Smooth muscle cell (in vitro differentiated cells): ENCODE data around the gene MYMX. TPM values are rescaled to one million over a fixed set of nuclear protein-coding genes. Genes with fewer than 3 reads are reported as not detected.

ENCODE experiments used
- DNase-seq: peaks from one replicate; lab custom pipeline; 2025; ENCODE audit not compliant: unreplicated experiment; lab: John Stamatoyannopoulos, UW
- H2AFZ ChIP-seq: fragments of 200-600 bp; sonication (generic); 2 replicates; pipeline ENCODE4 v1.6.0; 2016; ENCODE audit warnings: antibody characterized with exemption, low read depth, mild to moderate bottlenecking
- H3F3A ChIP-seq: fragments of 200-600 bp; sonication (generic); 2 replicates; pipeline ENCODE4 v1.6.0; 2017; ENCODE audit warnings: antibody characterized with exemption, low read depth
- H3K27ac ChIP-seq: fragments of 200-600 bp; sonication (generic); 2 replicates; pipeline ENCODE4 v1.5.1; 2016; ENCODE audit warnings: low read depth, mild to moderate bottlenecking
- H3K27me3 ChIP-seq: fragments of 200-600 bp; sonication (generic); 2 replicates; pipeline ENCODE4 v1.6.1; 2016; ENCODE audit warnings: low read depth, mild to moderate bottlenecking
- H3K36me3 ChIP-seq: fragments of 200-600 bp; sonication (generic); 2 replicates; pipeline ENCODE4 v1.5.1; 2016; ENCODE audit warnings: low read depth
- H3K4me1 ChIP-seq: fragments of 200-600 bp; sonication (generic); 2 replicates; pipeline ENCODE4 v1.5.1; 2016; ENCODE audit warnings: low read depth
- H3K4me2 ChIP-seq: fragments of 200-600 bp; sonication (generic); 2 replicates; pipeline ENCODE4 v1.6.0; 2016; ENCODE audit warnings: mild to moderate bottlenecking
- H3K4me3 ChIP-seq: fragments of 200-600 bp; sonication (generic); 2 replicates; pipeline ENCODE4 v1.5.1; 2016; ENCODE audit warnings: mild to moderate bottlenecking
- H3K79me2 ChIP-seq: fragments of 200-600 bp; sonication (generic); 2 replicates; pipeline ENCODE4 v1.6.0; 2016; ENCODE audit warnings: low read depth, mild to moderate bottlenecking
- H3K9ac ChIP-seq: fragments of 200-600 bp; sonication (generic); 2 replicates; pipeline ENCODE4 v1.6.0; 2016; ENCODE audit warnings: low read depth
- H3K9me3 ChIP-seq: fragments of 200-600 bp; sonication (generic); replicated peaks from 2 replicates; pipeline ENCODE4 v1.5.1; 2016; ENCODE audit warnings: low read depth
- H4K20me1 ChIP-seq: fragments of 200-600 bp; sonication (generic); 2 replicates; pipeline ENCODE4 v1.6.0; 2016; ENCODE audit warnings: low read depth
- WGBS: methylation state at CpG from one replicate; pipeline ENCODE4 v1.1.7; 2016; ENCODE audit warnings: low lambda C conversion rate; 5-methylcytosine and 5-hydroxymethylcytosine counted together
- polyA plus RNA-seq: library from polyadenylated mRNA; unstranded; fragments of >200 nt; fragmentation: Nextera tagmentation; extraction: Ambion mirVana; gene quantifications from 2 replicates; pipeline ENCODE4 v1.2.1, GENCODE V29; 2016
- total RNA-seq: library from RNA; depleted of rRNA; stranded (reverse); fragments of >200 nt; gene quantifications from 2 replicates; pipeline ENCODE4 v1.2.3, GENCODE V29; 2014
- TF ChIP-seq, protein P1 (sequence below): fragments of 200-600 bp; sonication (generic); IDR thresholded peaks from 2 replicates; pipeline ENCODE4 v1.5.1; 2017; ENCODE audit warnings: borderline replicate concordance, mild to moderate bottlenecking, antibody characterized with exemption; ENCODE audit not compliant: insufficient read depth, poor library complexity, severe bottlenecking

The MYMX gene
- total and polyA plus RNA-seq, 2 experiments from 2014 or later, result not detected

DNA sequence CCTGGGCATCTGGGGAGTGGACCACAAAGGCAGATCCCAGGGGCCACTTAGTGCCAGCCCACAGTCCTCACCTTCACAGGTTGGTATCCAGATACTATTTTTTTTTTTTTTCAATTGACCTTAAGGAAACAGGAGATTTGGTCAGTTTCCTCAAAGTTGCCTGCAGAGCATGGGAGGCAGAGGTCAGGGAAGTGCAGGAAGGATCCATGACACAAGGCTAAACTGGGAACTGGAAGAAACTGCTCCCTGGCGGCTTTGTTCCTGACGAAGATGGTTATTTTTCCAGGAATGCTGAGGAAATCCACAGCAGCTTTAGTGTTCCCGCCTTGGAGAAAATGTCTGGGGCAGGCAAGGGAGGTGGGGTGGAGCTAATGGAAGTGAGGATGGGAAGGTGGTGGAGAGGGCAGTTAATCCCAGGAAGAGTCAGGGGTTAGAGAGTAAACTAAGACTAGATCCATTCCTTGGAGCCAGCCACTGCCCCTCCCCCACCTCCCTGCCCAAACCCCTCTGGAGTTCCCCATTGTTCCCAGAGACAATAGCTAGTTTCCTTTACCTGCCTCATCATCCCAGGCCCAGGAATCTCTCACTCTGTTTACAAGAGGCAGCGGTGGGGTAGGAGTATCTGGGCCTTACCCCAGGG lies 14.3 kb upstream of the MYMX start:
- H3K4me1 ChIP-seq, result peaks cover 22% of the 10 kb centered on the region
- H3K4me2 ChIP-seq, result no peak overlapping the region
- DNase-seq, result no peak
- H2AFZ ChIP-seq, result no peak overlapping the region
- H3F3A ChIP-seq, result no peaks in the 10 kb centered on the region
- no peaks in the 10 kb centered on the region for H3K36me3 ChIP-seq
- no peak overlapping the region for H3K27ac ChIP-seq
- no peak overlapping the region for H3K4me3 ChIP-seq
- H3K27me3 ChIP-seq, result no peaks in the 10 kb centered on the region
- H3K9me3 ChIP-seq, result no peaks in the 10 kb centered on the region
- no peaks in the 10 kb centered on the region for H3K79me2 ChIP-seq
- WGBS, result 76% methylated on average over 4 of the region's 4 CpGs
- no peaks in the 10 kb centered on the region for H4K20me1 ChIP-seq
- TF ChIP-seq, protein P1, sequence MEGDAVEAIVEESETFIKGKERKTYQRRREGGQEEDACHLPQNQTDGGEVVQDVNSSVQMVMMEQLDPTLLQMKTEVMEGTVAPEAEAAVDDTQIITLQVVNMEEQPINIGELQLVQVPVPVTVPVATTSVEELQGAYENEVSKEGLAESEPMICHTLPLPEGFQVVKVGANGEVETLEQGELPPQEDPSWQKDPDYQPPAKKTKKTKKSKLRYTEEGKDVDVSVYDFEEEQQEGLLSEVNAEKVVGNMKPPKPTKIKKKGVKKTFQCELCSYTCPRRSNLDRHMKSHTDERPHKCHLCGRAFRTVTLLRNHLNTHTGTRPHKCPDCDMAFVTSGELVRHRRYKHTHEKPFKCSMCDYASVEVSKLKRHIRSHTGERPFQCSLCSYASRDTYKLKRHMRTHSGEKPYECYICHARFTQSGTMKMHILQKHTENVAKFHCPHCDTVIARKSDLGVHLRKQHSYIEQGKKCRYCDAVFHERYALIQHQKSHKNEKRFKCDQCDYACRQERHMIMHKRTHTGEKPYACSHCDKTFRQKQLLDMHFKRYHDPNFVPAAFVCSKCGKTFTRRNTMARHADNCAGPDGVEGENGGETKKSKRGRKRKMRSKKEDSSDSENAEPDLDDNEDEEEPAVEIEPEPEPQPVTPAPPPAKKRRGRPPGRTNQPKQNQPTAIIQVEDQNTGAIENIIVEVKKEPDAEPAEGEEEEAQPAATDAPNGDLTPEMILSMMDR, result no peak
- H3K9ac ChIP-seq, result no peak overlapping the region

DNA sequence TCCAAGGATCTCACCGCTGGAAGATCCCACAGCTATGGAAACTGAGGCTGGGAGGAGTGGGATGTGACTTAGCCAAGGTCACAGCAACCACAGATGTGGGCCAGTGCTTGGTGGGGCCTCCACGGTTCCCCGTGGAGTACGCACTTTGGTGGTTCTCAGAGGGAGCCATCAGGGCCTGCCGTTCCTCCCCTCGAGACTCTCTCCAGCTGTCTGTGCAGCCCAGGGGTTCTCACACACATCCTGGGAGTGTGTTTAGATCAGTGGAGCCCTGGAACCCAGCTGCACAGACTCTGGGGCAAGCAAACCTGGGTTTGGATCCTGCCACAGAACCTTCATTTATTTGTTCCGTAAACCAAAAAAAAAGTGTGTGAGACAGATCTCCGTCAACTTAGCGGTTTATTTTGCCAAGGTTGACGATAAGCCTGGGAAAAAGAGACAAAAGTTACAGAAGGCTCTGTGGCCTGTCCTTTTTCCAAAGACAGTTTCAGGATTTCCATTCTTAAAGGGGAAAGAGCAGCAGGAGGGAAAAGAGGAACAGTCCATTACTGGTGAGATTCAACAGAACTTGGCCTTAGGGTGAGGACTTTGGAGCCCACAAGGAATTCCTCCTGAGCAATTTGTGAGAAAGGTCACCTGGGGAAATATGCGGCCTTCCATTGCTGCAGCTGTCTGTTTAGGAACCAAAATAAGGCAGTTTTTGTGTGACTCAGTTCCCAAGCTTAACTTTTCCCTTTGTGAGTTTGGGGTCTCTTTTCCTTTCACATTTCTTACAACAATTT lies 13.6 kb upstream of the MYMX start:
- no peaks in the 10 kb centered on the region for H3K79me2 ChIP-seq
- no peaks in the 10 kb centered on the region for H3K27me3 ChIP-seq
- no peak overlapping the region for H3K27ac ChIP-seq
- no peaks in the 10 kb centered on the region for H4K20me1 ChIP-seq
- no peak overlapping the region for H3K4me3 ChIP-seq
- no peak overlapping the region for H2AFZ ChIP-seq
- no peaks in the 10 kb centered on the region for H3F3A ChIP-seq
- WGBS, result 74% methylated on average over 11 of the region's 11 CpGs
- no peak for DNase-seq
- peaks cover 22% of the 10 kb centered on the region for H3K4me1 ChIP-seq
- no peaks in the 10 kb centered on the region for H3K36me3 ChIP-seq
- TF ChIP-seq, protein P1, result no peak
- H3K9ac ChIP-seq, result no peak overlapping the region
- H3K4me2 ChIP-seq, result no peak overlapping the region
- no peaks in the 10 kb centered on the region for H3K9me3 ChIP-seq

DNA sequence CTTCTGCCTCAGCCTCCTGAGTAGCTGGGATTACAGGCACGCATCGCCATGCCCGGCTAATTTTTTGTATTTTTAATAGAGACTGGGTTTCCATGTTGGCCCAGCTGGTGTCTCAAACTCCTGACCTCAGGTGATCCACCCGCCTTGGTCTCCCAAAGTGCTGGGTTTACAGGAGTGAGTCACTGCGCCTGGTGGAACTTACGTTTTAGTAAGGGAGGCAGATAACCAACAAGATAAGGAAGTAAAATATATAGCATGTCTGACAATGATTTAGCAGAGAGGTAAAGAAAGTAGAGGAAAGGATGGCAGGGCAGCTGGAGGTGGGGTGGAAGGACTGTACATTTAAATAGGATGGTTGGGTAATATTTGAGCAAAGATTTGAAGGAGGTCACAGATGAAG lies 12.8 kb upstream of the MYMX start:
- DNase-seq, result no peak
- TF ChIP-seq, protein P1, result no peak
- H4K20me1 ChIP-seq, result no peaks in the 10 kb centered on the region
- no peaks in the 10 kb centered on the region for H3F3A ChIP-seq
- peaks cover 22% of the 10 kb centered on the region for H3K4me1 ChIP-seq
- H3K9me3 ChIP-seq, result no peaks in the 10 kb centered on the region
- no peaks in the 10 kb centered on the region for H3K36me3 ChIP-seq
- no peaks in the 10 kb centered on the region for H3K27me3 ChIP-seq
- no peak overlapping the region for H2AFZ ChIP-seq
- no peaks in the 10 kb centered on the region for H3K79me2 ChIP-seq
- no peak overlapping the region for H3K9ac ChIP-seq
- H3K4me3 ChIP-seq, result no peak overlapping the region
- H3K27ac ChIP-seq, result no peak overlapping the region
- WGBS, result 64% methylated on average over 6 of the region's 6 CpGs
- no peak overlapping the region for H3K4me2 ChIP-seq
